Mesothelial cell of epicardium (in vitro differentiated cells): ENCODE data around the gene CFAP46. TPM values are rescaled to one million over a fixed set of nuclear protein-coding genes. Genes with fewer than 3 reads are reported as not detected.

ENCODE experiments used
- DNase-seq, 2 experiments: peaks; one replicate each; pipeline ENCODE4 v3.0.0; 2021; ENCODE audit warnings: low spot score in 2 of 2; ENCODE audit not compliant: unreplicated experiment in 2 of 2
- H3K27ac Mint-ChIP-seq: 2 replicates; pipeline ENCODE4 v1.8.0; 2021; ENCODE audit warnings: mixed read lengths
- H3K27me3 Mint-ChIP-seq: 2 replicates; pipeline ENCODE4 v1.8.0; 2021; ENCODE audit warnings: low read depth, mixed read lengths
- H3K36me3 Mint-ChIP-seq: 2 replicates; pipeline ENCODE4 v1.8.0; 2021; ENCODE audit warnings: mixed read lengths
- H3K4me1 Mint-ChIP-seq: 2 replicates; pipeline ENCODE4 v1.8.0; 2021; ENCODE audit warnings: mixed read lengths
- H3K4me3 Mint-ChIP-seq: 2 replicates; pipeline ENCODE4 v1.8.0; 2021; ENCODE audit warnings: mild to moderate bottlenecking, moderate library complexity, mixed read lengths
- H3K9me3 Mint-ChIP-seq: 2 replicates; pipeline ENCODE4 v1.8.0; 2021; ENCODE audit warnings: mixed read lengths
- total RNA-seq: library from RNA; stranded (reverse); gene quantifications from 3 replicates; pipeline ENCODE4 v1.2.1, GENCODE V29; 2021
- TF ChIP-seq, protein P1 (sequence below): fragments of 200-600 bp; sonication (generic); IDR thresholded peaks from one replicate; pipeline ENCODE4 v1.5.0; 2021; ENCODE audit warnings: antibody characterized with exemption; ENCODE audit not compliant: unreplicated experiment

The CFAP46 gene
- total RNA-seq, 1 donor from 2014 or later, result 3.1 TPM

GRCh38 chr10:132842397-132842796 lies 100.0 kb downstream of the CFAP46 start:
- H3K36me3 Mint-ChIP-seq, result no peaks in the 10 kb centered on the region
- no peak overlapping the region for H3K4me3 Mint-ChIP-seq
- TF ChIP-seq, protein P1, sequence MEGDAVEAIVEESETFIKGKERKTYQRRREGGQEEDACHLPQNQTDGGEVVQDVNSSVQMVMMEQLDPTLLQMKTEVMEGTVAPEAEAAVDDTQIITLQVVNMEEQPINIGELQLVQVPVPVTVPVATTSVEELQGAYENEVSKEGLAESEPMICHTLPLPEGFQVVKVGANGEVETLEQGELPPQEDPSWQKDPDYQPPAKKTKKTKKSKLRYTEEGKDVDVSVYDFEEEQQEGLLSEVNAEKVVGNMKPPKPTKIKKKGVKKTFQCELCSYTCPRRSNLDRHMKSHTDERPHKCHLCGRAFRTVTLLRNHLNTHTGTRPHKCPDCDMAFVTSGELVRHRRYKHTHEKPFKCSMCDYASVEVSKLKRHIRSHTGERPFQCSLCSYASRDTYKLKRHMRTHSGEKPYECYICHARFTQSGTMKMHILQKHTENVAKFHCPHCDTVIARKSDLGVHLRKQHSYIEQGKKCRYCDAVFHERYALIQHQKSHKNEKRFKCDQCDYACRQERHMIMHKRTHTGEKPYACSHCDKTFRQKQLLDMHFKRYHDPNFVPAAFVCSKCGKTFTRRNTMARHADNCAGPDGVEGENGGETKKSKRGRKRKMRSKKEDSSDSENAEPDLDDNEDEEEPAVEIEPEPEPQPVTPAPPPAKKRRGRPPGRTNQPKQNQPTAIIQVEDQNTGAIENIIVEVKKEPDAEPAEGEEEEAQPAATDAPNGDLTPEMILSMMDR, result no peak
- no peak overlapping the region for H3K27ac Mint-ChIP-seq
- peaks cover 28% of the 10 kb centered on the region for H3K27me3 Mint-ChIP-seq
- H3K9me3 Mint-ChIP-seq, result peaks cover 11% of the 10 kb centered on the region
- DNase-seq, result no peak
- no peaks in the 10 kb centered on the region for H3K4me1 Mint-ChIP-seq

GRCh38 chr10:132841615-132841975 lies 100.8 kb downstream of the CFAP46 start:
- no peak overlapping the region for H3K27ac Mint-ChIP-seq
- TF ChIP-seq, protein P1, result no peak
- H3K36me3 Mint-ChIP-seq, result no peaks in the 10 kb centered on the region
- no peaks in the 10 kb centered on the region for H3K4me1 Mint-ChIP-seq
- peaks cover 11% of the 10 kb centered on the region for H3K9me3 Mint-ChIP-seq
- DNase-seq, result no peak
- H3K27me3 Mint-ChIP-seq, result peaks cover 34% of the 10 kb centered on the region
- H3K4me3 Mint-ChIP-seq, result no peak overlapping the region

GRCh38 chr10:132840698-132841614 lies 101.4 kb downstream of the CFAP46 start:
- Mint-ChIP-seq H3K27me3 (peaks cover 34% of the 10 kb centered on the region), H3K9me3 (peaks cover 11% of the 10 kb centered on the region), H3K36me3 (no peaks in the 10 kb centered on the region), H3K4me3 (no peak overlapping the region), H3K27ac (no peak overlapping the region), H3K4me1 (no peaks in the 10 kb centered on the region)
- DNase-seq, result no peak
- TF ChIP-seq, protein P1, result no peak

DNA sequence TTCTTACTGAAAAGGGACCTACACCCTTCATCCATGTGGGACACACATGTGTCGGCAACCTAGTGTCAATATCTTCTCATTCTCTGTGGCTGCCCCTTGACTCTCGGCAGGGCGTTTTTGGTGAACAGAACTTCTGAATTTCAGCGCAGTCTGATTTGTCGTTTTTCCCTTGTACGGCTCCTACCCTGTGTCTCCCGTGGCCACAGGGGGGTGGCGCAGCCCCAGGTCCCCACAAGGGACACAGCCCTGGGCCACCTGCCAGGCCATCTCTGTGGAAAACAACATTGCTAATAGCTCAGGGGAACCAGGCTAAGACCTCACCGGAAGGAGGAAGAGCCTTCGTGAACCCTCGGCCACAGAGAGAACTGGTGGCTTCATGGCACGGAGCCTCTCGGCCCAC lies 103.3 kb downstream of the CFAP46 start:
- Mint-ChIP-seq H3K27me3 (peaks cover 34% of the 10 kb centered on the region), H3K4me3 (no peak overlapping the region), H3K9me3 (peaks cover 11% of the 10 kb centered on the region), H3K4me1 (no peaks in the 10 kb centered on the region), H3K36me3 (no peaks in the 10 kb centered on the region), H3K27ac (no peak overlapping the region)
- no peak for DNase-seq
- TF ChIP-seq, protein P1, result no peak

DNA sequence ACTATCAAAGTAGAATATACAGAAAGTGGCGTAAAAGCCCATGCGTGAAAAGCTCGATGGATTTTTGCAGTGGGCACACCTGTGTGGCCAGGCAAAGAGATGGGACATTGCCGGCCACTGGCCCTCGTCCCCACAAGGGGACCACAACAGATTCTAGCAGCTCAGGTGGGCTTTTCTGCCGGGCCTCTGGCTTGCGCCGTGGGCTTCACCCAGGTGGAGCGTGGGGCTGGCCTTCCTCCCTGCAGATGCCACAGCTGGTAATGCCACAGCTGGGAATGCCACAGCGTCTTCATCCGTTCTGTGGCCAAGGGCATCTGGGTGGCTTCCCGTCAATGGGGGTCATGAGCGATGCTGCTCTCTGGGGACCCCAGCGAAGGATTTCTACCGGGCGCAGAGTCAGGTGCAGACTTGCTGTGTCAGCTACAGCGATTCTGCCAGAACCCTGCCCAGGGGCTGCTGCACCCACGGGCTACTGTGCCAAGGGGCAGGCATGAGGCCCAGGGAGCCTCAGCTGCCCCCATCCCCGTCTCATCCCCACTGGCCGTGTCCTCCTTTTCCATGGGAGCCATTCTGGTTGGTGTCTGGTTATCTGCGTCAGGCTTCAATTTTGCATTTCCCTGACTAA lies 103.9 kb downstream of the CFAP46 start:
- Mint-ChIP-seq H3K4me3 (no peak overlapping the region), H3K27me3 (peaks cover 36% of the 10 kb centered on the region), H3K27ac (no peak overlapping the region), H3K4me1 (no peaks in the 10 kb centered on the region), H3K9me3 (peaks cover 11% of the 10 kb centered on the region), H3K36me3 (no peaks in the 10 kb centered on the region)
- TF ChIP-seq, protein P1, result no peak
- DNase-seq, result no peak
